ENCODE data around the gene RUSF1. TPM values are rescaled to one million over a fixed set of nuclear protein-coding genes. Genes with fewer than 3 reads are reported as not detected.

Gene RUSF1
- total RNA-seq, 1 experiment from 2014 or later: 39.9 TPM

GRCh38 chr16:31532896-31533295, 24.7 kb upstream of the RUSF1 start:
- Histone ChIP-seq H3K79me2 (ENCODE audit: low read length) (no peaks in the 10 kb centered on the region), H4K20me1 (ENCODE audit: low read length) (no peaks in the 10 kb centered on the region), H2AFZ (ENCODE audit: low read length) (no peak overlapping the region), H3K27me3 (ENCODE audit: low read length) (peaks cover 9% of the 10 kb centered on the region; the same call in 1 of the 2 replicates), H3K4me2 (ENCODE audit: low read length) (no peak overlapping the region), H3K4me1 (ENCODE audit: insufficient read depth, low read length) (no peaks in the 10 kb centered on the region), H3K9me3 (ENCODE audit: low read length) (no peaks in the 10 kb centered on the region), H3K9ac (ENCODE audit: low read length) (no peak overlapping the region), H3F3A (ENCODE audit: low read length, unreplicated experiment) (no peaks in the 10 kb centered on the region), H3K27ac (ENCODE audit: low read length) (no peak overlapping the region), H3K4me3 (ENCODE audit: low read length) (no peak overlapping the region), H3K9me2 (replicated peaks; ENCODE audit: low read length) (no peaks in the 10 kb centered on the region), H3K36me3 (ENCODE audit: low read depth, low read length) (no peaks in the 10 kb centered on the region)
- ATAC-seq (no peak), DNase-seq (no peak)
- CTCF ChIA-PET: no interaction called here
- no TSS peak for BruUV-seq (replicated peaks)
- intact Hi-C loops (cut with micrococcal nuclease): no loop called here
- TF ChIP-seq EZH2phosphoT487 (IDR thresholded peaks at IDR 0.05; ENCODE audit: borderline replicate concordance, low read length) (no peak), EZH2 (IDR thresholded peaks at IDR 0.05; ENCODE audit: low read length, unreplicated experiment) (no peak), CTCF (conservative IDR thresholded peaks at IDR 0.05; ENCODE audit: low read depth, low read length) (no peak)
- POLR2A ChIA-PET (ENCODE audit: unreplicated experiment): no interaction called here

GRCh38 chr16:31532120-31532519, 23.9 kb upstream of the RUSF1 start:
- H3K4me1 ChIP-seq (ENCODE audit: insufficient read depth, low read length): no peaks in the 10 kb centered on the region

More at GRCh38 chr16:31532120-31532519, 23.9 kb upstream of the RUSF1 start:
- DNase-seq (no peak), ATAC-seq (no peak)
- TF ChIP-seq EZH2phosphoT487 (IDR thresholded peaks at IDR 0.05; ENCODE audit: borderline replicate concordance, low read length) (no peak), CTCF (conservative IDR thresholded peaks at IDR 0.05; ENCODE audit: low read depth, low read length) (no peak), EZH2 (IDR thresholded peaks at IDR 0.05; ENCODE audit: low read length, unreplicated experiment) (no peak)
- CTCF ChIA-PET: no interaction called here
- Histone ChIP-seq H3K4me2 (ENCODE audit: low read length) (no peak overlapping the region), H3K4me3 (ENCODE audit: low read length) (no peak overlapping the region), H3K9me3 (ENCODE audit: low read length) (no peaks in the 10 kb centered on the region), H3K27ac (ENCODE audit: low read length) (no peak overlapping the region), H3K27me3 (ENCODE audit: low read length) (peaks cover 14% of the 10 kb centered on the region; the same call in 1 of the 2 replicates), H3K9me2 (replicated peaks; ENCODE audit: low read length) (no peaks in the 10 kb centered on the region), H3K36me3 (ENCODE audit: low read depth, low read length) (no peaks in the 10 kb centered on the region), H3F3A (ENCODE audit: low read length, unreplicated experiment) (no peaks in the 10 kb centered on the region), H3K79me2 (ENCODE audit: low read length) (no peaks in the 10 kb centered on the region), H4K20me1 (ENCODE audit: low read length) (no peaks in the 10 kb centered on the region), H3K9ac (ENCODE audit: low read length) (no peak overlapping the region), H2AFZ (ENCODE audit: low read length) (no peak overlapping the region)
- intact Hi-C loops (cut with micrococcal nuclease): no loop called here
- no TSS peak for BruUV-seq (replicated peaks)
- POLR2A ChIA-PET (ENCODE audit: unreplicated experiment): no interaction called here

Measured in PC-3 (cell line).